Measurements from ENCODE around the gene CACNA1C. TPM values are rescaled to one million over a fixed set of nuclear protein-coding genes. Genes with fewer than 3 reads are reported as not detected.

CACNA1C gene
- total and polyA plus RNA-seq, 2 of the 4 experiments (the other 2 are of a cell fraction): 1.6 to 2.6 TPM

- ChIA-PET POLR2A (ENCODE audit: unreplicated experiment) (no interaction called here), CTCF (no interaction called here)
- H3K23ac ChIP-seq (ENCODE audit: low read depth, low read length): no peak overlapping the region
- no peak overlapping the region for H3K14ac ChIP-seq (replicated peaks; ENCODE audit: low read depth, low read length)
- H3K18ac ChIP-seq (ENCODE audit: low read depth, low read length): no peak overlapping the region; the same call in 1 of the 2 replicates
- dilution Hi-C loops (cut with HindIII; ENCODE audit: low sequenced_read_pairs, unreplicated experiment) (no loop called here), in situ Hi-C loops (cut with MboI; ENCODE audit: low sequenced_read_pairs) (no loop called here), intact Hi-C loops (cut with micrococcal nuclease) (no loop called here)
- peaks cover 17% of the 10 kb centered on the region for H3K4me1 ChIP-seq (ENCODE audit: control insufficient read depth, insufficient read depth, low read length)
- H2AK9ac ChIP-seq (replicated peaks; ENCODE audit: low read depth, low read length, poor library complexity): no peak overlapping the region
- no peak overlapping the region for H2AFZ ChIP-seq (replicated peaks; ENCODE audit: low read length, poor library complexity)
- H3K4me3 ChIP-seq (ENCODE audit: insufficient read depth, low read depth, low read length): no peak overlapping the region
- TF ChIP-seq FOS (IDR thresholded peaks at IDR 0.05; ENCODE audit: low read depth, low read length) (no peak), CEBPB (IDR thresholded peaks at IDR 0.05; ENCODE audit: low read depth, low read length) (no peak), SMC3 (IDR thresholded peaks at IDR 0.05; ENCODE audit: low read depth, low read length) (no peak), MXI1 (IDR thresholded peaks at IDR 0.05; ENCODE audit: borderline replicate concordance, low read depth, low read length) (no peak), MAFK (IDR thresholded peaks at IDR 0.05; ENCODE audit: low read depth, low read length) (no peak), RCOR1 (IDR thresholded peaks at IDR 0.05; ENCODE audit: insufficient replicate concordance, low read length) (no peak), CHD1 (IDR thresholded peaks at IDR 0.05; ENCODE audit: low read depth, low read length) (no peak), BHLHE40 (IDR thresholded peaks at IDR 0.05; ENCODE audit: low read depth, low read length) (no peak), POLR2A (IDR thresholded peaks at IDR 0.05; ENCODE audit: low read depth, low read length) (no peak)
- no peak for DNase-seq
- no TSS peak for BruUV-seq (replicated peaks)
- H3K27ac ChIP-seq (ENCODE audit: insufficient read depth, low read length): no peak overlapping the region
- H4K5ac ChIP-seq (ENCODE audit: low read depth, low read length): no peak overlapping the region
- no peak for ATAC-seq (ENCODE audit: low read depth)
- H3K4me2 ChIP-seq (ENCODE audit: low read depth, low read length): no peak overlapping the region
- H3K4ac ChIP-seq (ENCODE audit: low read depth, low read length): no peak overlapping the region
- H3K27me3 ChIP-seq (ENCODE audit: control insufficient read depth, insufficient read depth, low read length): peaks cover 2% of the 10 kb centered on the region; the same call in 1 of the 2 replicates
- H3K9me3 ChIP-seq (ENCODE audit: control insufficient read depth, insufficient read depth, low read length): no peaks in the 10 kb centered on the region
- H3K79me1 ChIP-seq (ENCODE audit: low read depth in 1 of 2, low read length in 2 of 2): peaks cover 0 to 14% of the 10 kb centered on the region in 2 experiments; a peak in 3 of 4 replicates
- H3K9me1 ChIP-seq (ENCODE audit: insufficient read depth, low read length): peaks cover 15% of the 10 kb centered on the region
- H2BK15ac ChIP-seq (ENCODE audit: low read depth, low read length): no peak overlapping the region
- no peak overlapping the region for H2BK120ac ChIP-seq (ENCODE audit: low read depth, low read length)
- H4K91ac ChIP-seq (ENCODE audit: insufficient read depth, low read depth, low read length): no peak overlapping the region
- H2AK5ac ChIP-seq (ENCODE audit: low read depth, low read length): no peak overlapping the region
- no peak overlapping the region for H2BK5ac ChIP-seq (ENCODE audit: low read depth, low read length, poor library complexity, severe bottlenecking)
- WGBS, 2 experiments (ENCODE audit: extremely low coverage in 2 of 2, insufficient read length in 1 of 2): no CpG with 5 or more reads among the region's 5 CpGs
- no peaks in the 10 kb centered on the region for H4K20me1 ChIP-seq (ENCODE audit: insufficient read depth, low read length)
- no peaks in the 10 kb centered on the region for H3K36me3 ChIP-seq (ENCODE audit: control insufficient read depth, insufficient read depth, low read length)
- H3K9ac ChIP-seq (ENCODE audit: low read depth, low read length): no peak overlapping the region
- H4K8ac ChIP-seq (ENCODE audit: low read depth in 2 of 2, low read length in 2 of 2): no peak overlapping the region
- H3K56ac ChIP-seq (ENCODE audit: extremely low read depth, insufficient read depth, low read length): no peak overlapping the region
- no peak overlapping the region for H2BK20ac ChIP-seq (ENCODE audit: low read depth, low read length)
These were observed 98.6 kb downstream of the CACNA1C start for GRCh38 chr12:2151391-2151790.

Measured in IMR-90 (cell line).